Psoas muscle (tissue), 8 donors: ENCODE data around the gene BCL2L12. TPM values are rescaled to one million over a fixed set of nuclear protein-coding genes. Genes with fewer than 3 reads are reported as not detected.

Experiments used
- ATAC-seq, 4 donors: fragments of 200-7000 bp; cut with Tn5 transposase; one replicate each; pipeline ENCODE4 v1.9.1; 2020; ENCODE audit warnings: moderate library complexity in 3 of 4, mild to moderate bottlenecking in 2 of 4
- DNase-seq, 2 donors: peaks; one replicate each; pipeline ENCODE4 v3.0.0-alpha.2; 2020
- H3K27ac ChIP-seq: fragments of 200-600 bp; one replicate; pipeline ENCODE4 v1.8.0; 2022
- H3K27me3 ChIP-seq, 3 donors: fragments of 200-600 bp in 1 of 3; one replicate each; pipeline versions ENCODE4 v1.6.1 to v1.8.0; 2013 to 2022; ENCODE audit warnings: low read length in 2 of 3, mild to moderate bottlenecking in 2 of 3, moderate library complexity in 1 of 3; ENCODE audit not compliant: insufficient read depth in 3 of 3
- H3K36me3 ChIP-seq, 2 donors: fragments of 200-600 bp in 1 of 2; one replicate each; pipeline versions ENCODE4 v1.6.1 to v1.8.0; 2013 to 2022; ENCODE audit warnings: low read depth in 1 of 2, mild to moderate bottlenecking in 1 of 2, moderate library complexity in 1 of 2; ENCODE audit not compliant: insufficient read depth in 1 of 2
- H3K4me1 ChIP-seq: fragments of 200-600 bp; one replicate; pipeline ENCODE4 v1.8.0; 2022
- H3K4me3 ChIP-seq: fragments of 200-600 bp; one replicate; pipeline ENCODE4 v1.8.0; 2022; ENCODE audit warnings: mild to moderate bottlenecking
- H3K9me3 ChIP-seq: fragments of 200-600 bp; one replicate; pipeline ENCODE4 v1.8.0; 2022
- CTCF ChIP-seq: fragments of 200-600 bp; IDR thresholded peaks from one replicate; pipeline ENCODE4 v1.8.0; 2022; ENCODE audit warnings: antibody characterized with exemption
- WGBS, 3 donors: extraction: QIAGEN DNeasy Blood & Tissue Kit; methylation state at CpG; one replicate each; pipeline versions ENCODE4 v1.1.6 to v1.1.7; 2013; 5-methylcytosine and 5-hydroxymethylcytosine counted together
- intact Hi-C, 2 donors: fragments of 100-400 bp; cut with DNase I; formaldehyde crosslinking; loops; one replicate each; pipeline versions ENCODE4 v1.11.0 to v1.14.2; 2022
- polyA plus RNA-seq, 3 donors: library from polyadenylated mRNA; stranded (reverse); fragments of 200-250 nt; gene quantifications; one replicate each; pipeline ENCODE4 v1.2.3, GENCODE V29; 2013
- total RNA-seq, 4 donors: library from RNA; stranded (reverse); fragmentation: NEBNext Ultra II Directional in 2 of 4; extraction: Animal tissue kit (Norgen Biotek cat#: 25700) in 2 of 4; gene quantifications; one replicate each; pipeline versions ENCODE4 v1.2.1 to v1.2.4, GENCODE V29; 2021 to 2023
- donor health status: healthy with polysubstance abuse.
- donor health status: DM: no; HTN: no; CAD: no; lungs with moderate emphysema.
- donor health status: Bipolar disorder and iron deficiency.
- donor health status: healthy.
- donor health status: DM: yes; HTN: yes; CAD: no.
- donor health status: DM: no; HTN: no; CAD: no.
- donor health status: DM: no; HTN: no; CAD: no.
- donor health status: DM: yes; HTN: yes; CAD: no.

BCL2L12 gene
- total and polyA plus RNA-seq, 7 donors: 13.0 to 42.7 (median 21.5) TPM

GRCh38 chr19:49656456-49657109, 9.2 kb upstream of the BCL2L12 start:
- H3K27me3 ChIP-seq: no peaks in the 10 kb centered on the region
- H3K9me3 ChIP-seq: no peaks in the 10 kb centered on the region
- no peaks in the 10 kb centered on the region for H3K4me1 ChIP-seq
- H3K4me3 ChIP-seq: no peak overlapping the region
- H3K27ac ChIP-seq: no peak overlapping the region
- DNase-seq (no peak), ATAC-seq (no peak)
- intact Hi-C loops: no loop called here
- H3K36me3 ChIP-seq: peaks cover 9 to 93% of the 10 kb centered on the region in 2 donors
- 87 to 91% (median 89%) methylated on average over 17 of the region's 17 CpGs for WGBS, 3 donors
- no peak for TF ChIP-seq CTCF

GRCh38 chr19:49657493-49658138, 8.1 kb upstream of the BCL2L12 start:
- H3K9me3 ChIP-seq: no peaks in the 10 kb centered on the region
- H3K4me1 ChIP-seq: no peaks in the 10 kb centered on the region
- no peak overlapping the region for H3K4me3 ChIP-seq
- WGBS, 3 donors: 88 to 91% (median 88%) methylated on average over 22 of the region's 22 CpGs
- ATAC-seq (no peak), DNase-seq (no peak)
- H3K27ac ChIP-seq: no peak overlapping the region
- TF ChIP-seq CTCF: no peak
- intact Hi-C loops: no loop called here
- peaks cover 9 to 98% of the 10 kb centered on the region in 2 donors for H3K36me3 ChIP-seq
- H3K27me3 ChIP-seq: no peaks in the 10 kb centered on the region

GRCh38 chr19:49658139-49658517, 7.6 kb upstream of the BCL2L12 start:
- peaks cover 9 to 96% of the 10 kb centered on the region in 2 donors for H3K36me3 ChIP-seq
- WGBS, 3 donors: 80 to 91% (median 87%) methylated on average over 11 to 15 of the region's 15 CpGs
- no peaks in the 10 kb centered on the region for H3K9me3 ChIP-seq
- H3K27ac ChIP-seq: no peak overlapping the region
- DNase-seq: no peak
- intact Hi-C loops: no loop called here
- H3K4me3 ChIP-seq: no peak overlapping the region
- TF ChIP-seq CTCF: no peak
- no peak for ATAC-seq
- no peaks in the 10 kb centered on the region for H3K27me3 ChIP-seq
- no peaks in the 10 kb centered on the region for H3K4me1 ChIP-seq

- Histone ChIP-seq H3K27ac (no peak overlapping the region), H3K27me3 (no peaks in the 10 kb centered on the region), H3K4me3 (no peak overlapping the region), H3K9me3 (no peaks in the 10 kb centered on the region), H3K36me3 (peaks cover 9 to 90% of the 10 kb centered on the region in 2 donors), H3K4me1 (peaks cover under 1% of the 10 kb centered on the region)
- 88 to 90% (median 88%) methylated on average over 12 of the region's 12 CpGs for WGBS, 3 donors
- TF ChIP-seq CTCF: no peak
- DNase-seq (no peak), ATAC-seq (no peak)
- intact Hi-C loops: no loop called here
Measured at GRCh38 chr19:49658566-49659442, 6.9 kb upstream of the BCL2L12 start.
